Neural crest cell (in vitro differentiated cells): Measurements from ENCODE around the gene MAP4K4. TPM values are rescaled to one million over a fixed set of nuclear protein-coding genes. Genes with fewer than 3 reads are reported as not detected.

Experiments used
- DNase-seq: peaks from one replicate; pipeline ENCODE4 v3.0.0; 2021; ENCODE audit warnings: low read depth, mixed read lengths, low spot score
- H3K27ac Mint-ChIP-seq: one replicate; pipeline ENCODE4 v1.8.0; 2021; ENCODE audit warnings: mild to moderate bottlenecking, mixed read lengths; ENCODE audit not compliant: unreplicated experiment
- H3K27me3 Mint-ChIP-seq: 2 replicates; pipeline ENCODE4 v1.8.0; 2021; ENCODE audit warnings: low read depth, mild to moderate bottlenecking, mixed read lengths
- H3K36me3 Mint-ChIP-seq: 2 replicates; pipeline ENCODE4 v1.8.0; 2021; ENCODE audit warnings: low read depth, mild to moderate bottlenecking, mixed read lengths
- H3K4me1 Mint-ChIP-seq: 2 replicates; pipeline ENCODE4 v1.8.0; 2021; ENCODE audit warnings: mixed read lengths
- H3K4me3 Mint-ChIP-seq: one replicate; pipeline ENCODE4 v1.8.0; 2021; ENCODE audit warnings: mild to moderate bottlenecking, mixed read lengths
- H3K9me3 Mint-ChIP-seq: 2 replicates; pipeline ENCODE4 v1.8.0; 2021; ENCODE audit warnings: mixed read lengths
- long read RNA-seq: library from polyadenylated mRNA; unstranded; transcript quantifications from one replicate; pipeline ENCODE4 v2.0.0, GENCODE V29; 2020
- total RNA-seq: library from RNA; stranded (reverse); gene quantifications from 2 replicates; pipeline ENCODE4 v1.2.1, GENCODE V29; 2021
- TF ChIP-seq, protein P1 (sequence below): fragments of 200-600 bp; sonication (generic); conservative IDR thresholded peaks from 2 replicates; pipeline ENCODE4 v1.5.0; 2021; ENCODE audit warnings: antibody characterized with exemption, mild to moderate bottlenecking

MAP4K4 gene
- total RNA-seq, result 209 and 212 TPM in 2 replicates
- long read RNA-seq, partial matches to known transcripts, result 22 of 53 reads
- long read RNA-seq, other reads (novel, unspliced or antisense), result 31 of 53 reads

DNA sequence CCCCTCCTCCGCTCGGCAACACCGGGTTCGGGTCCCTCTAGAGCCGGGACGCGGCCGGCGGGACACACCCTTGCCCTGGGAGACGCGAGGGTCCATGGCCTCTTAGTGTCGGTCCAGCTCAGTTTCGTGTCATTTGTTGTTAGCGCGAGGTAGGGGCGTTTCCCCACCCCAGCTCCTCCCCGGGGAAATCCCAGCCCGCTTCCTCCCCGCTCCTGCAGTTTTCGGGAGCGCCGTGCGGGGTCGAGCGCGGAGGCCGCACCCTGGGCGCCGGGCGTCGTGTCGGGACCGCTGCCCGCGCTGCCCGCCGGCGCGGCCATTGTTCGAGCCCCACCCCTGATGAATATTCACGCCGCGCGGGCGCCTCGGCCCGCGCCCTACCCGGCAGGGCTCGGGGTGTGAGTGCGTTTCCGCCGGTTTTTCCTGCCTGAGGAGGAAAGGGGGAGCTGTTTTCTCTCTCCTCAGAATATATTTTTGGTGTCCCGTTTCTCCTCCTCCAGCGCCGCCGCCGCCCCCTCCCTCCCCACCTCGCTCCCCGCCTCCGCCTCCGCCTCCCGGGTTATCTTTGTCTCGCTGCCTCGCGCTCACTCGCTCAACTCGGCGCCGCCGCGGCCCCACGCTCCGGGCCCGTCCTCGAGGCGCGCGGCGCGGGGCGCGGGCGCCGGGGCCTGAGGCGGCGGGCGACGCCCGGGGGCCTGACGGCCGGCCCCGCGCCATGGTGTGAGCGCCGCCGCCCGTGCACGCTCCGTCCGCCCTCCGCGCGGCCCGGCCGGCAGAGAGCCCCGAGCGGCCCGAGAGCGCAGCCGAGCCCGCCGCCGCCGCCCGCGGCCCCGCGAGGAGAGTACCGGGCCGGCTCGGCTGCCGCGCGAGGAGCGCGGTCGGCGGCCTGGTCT lies at the start of gene MAP4K4:
Gene MAP4K4, plus strand, starts transcription at position 584 of the 890 bp plus-strand sequence. CDS start 374 bp downstream, outside the sequence.
- peaks cover 8% of the 10 kb centered on the region for H3K4me1 Mint-ChIP-seq
- peak; percentile 61 for DNase-seq
- peak within 1 kb of the TSS; percentile 82 for H3K27ac Mint-ChIP-seq
- peaks cover 7% of the 10 kb centered on the region for H3K36me3 Mint-ChIP-seq
- H3K27me3 Mint-ChIP-seq, result peaks cover 13% of the 10 kb centered on the region
- TF ChIP-seq, protein P1, sequence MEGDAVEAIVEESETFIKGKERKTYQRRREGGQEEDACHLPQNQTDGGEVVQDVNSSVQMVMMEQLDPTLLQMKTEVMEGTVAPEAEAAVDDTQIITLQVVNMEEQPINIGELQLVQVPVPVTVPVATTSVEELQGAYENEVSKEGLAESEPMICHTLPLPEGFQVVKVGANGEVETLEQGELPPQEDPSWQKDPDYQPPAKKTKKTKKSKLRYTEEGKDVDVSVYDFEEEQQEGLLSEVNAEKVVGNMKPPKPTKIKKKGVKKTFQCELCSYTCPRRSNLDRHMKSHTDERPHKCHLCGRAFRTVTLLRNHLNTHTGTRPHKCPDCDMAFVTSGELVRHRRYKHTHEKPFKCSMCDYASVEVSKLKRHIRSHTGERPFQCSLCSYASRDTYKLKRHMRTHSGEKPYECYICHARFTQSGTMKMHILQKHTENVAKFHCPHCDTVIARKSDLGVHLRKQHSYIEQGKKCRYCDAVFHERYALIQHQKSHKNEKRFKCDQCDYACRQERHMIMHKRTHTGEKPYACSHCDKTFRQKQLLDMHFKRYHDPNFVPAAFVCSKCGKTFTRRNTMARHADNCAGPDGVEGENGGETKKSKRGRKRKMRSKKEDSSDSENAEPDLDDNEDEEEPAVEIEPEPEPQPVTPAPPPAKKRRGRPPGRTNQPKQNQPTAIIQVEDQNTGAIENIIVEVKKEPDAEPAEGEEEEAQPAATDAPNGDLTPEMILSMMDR, result peak; percentile 41
- H3K9me3 Mint-ChIP-seq, result peaks cover 3% of the 10 kb centered on the region
- peak within 1 kb of the TSS; percentile 94 for H3K4me3 Mint-ChIP-seq

DNA sequence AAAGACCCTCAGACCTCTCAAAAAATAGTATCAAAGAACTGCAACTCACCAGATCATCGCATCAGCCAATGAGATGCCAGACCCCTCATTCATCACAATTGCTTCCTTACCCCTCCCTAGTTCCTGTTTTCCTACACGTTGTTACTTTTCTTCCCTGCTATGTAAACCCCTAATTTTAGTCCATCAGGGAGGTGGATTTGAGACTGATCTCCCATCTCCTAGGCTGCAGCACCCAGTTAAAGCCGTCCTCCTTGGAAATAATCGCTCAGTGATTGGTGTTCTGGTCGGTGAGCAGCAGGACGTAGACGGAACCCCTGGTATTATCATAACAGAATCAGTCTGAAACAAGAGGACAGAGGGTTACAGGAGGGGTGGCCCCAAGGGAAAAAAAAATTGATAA lies 44.0 kb upstream of the MAP4K4 start:
- peaks cover 5% of the 10 kb centered on the region for H3K9me3 Mint-ChIP-seq
- H3K4me1 Mint-ChIP-seq, result no peaks in the 10 kb centered on the region
- TF ChIP-seq, protein P1, result no peak
- DNase-seq, result no peak
- no peak overlapping the region for H3K4me3 Mint-ChIP-seq
- peaks cover 3% of the 10 kb centered on the region for H3K36me3 Mint-ChIP-seq
- no peaks in the 10 kb centered on the region for H3K27me3 Mint-ChIP-seq
- H3K27ac Mint-ChIP-seq, result no peak overlapping the region

DNA sequence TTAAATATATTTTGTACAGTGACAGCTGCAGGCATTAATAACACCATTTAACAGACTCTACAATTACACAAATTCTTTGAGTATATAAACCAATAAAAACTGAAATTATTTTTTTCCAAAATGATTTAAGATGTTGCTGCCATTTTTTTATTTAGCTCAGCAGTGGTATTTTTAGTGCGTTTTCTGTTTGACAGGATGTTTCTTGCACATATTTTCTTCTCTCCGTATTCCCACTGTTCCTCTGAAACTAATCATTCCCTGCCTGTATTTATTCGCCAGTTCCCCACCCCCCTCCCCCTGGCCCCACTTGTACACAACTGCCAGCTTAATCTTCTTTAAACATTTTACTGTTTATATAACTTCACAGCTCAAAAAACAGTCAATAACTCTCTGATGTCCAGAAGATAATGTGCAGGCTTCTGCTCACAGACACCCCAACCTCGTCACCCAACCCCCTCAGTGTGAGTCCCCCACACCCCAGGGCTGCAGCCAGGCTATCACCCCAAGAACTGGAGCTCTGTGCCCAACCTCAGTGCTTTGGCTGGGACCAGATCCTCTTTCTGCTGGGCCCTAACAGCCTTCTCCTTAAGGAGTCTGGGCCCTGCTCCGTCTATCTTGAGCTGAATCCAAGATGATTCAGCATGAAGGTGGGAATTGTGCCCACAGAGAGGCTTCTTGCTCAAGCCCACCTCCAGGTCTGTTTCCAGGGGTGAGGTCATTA lies 41.6 kb upstream of the MAP4K4 start:
- Mint-ChIP-seq H3K36me3 (peaks cover 3% of the 10 kb centered on the region), H3K27me3 (no peaks in the 10 kb centered on the region), H3K4me3 (no peak overlapping the region), H3K9me3 (peaks cover 2% of the 10 kb centered on the region), H3K27ac (no peak overlapping the region), H3K4me1 (no peaks in the 10 kb centered on the region)
- no peak for DNase-seq
- TF ChIP-seq, protein P1, result no peak

DNA sequence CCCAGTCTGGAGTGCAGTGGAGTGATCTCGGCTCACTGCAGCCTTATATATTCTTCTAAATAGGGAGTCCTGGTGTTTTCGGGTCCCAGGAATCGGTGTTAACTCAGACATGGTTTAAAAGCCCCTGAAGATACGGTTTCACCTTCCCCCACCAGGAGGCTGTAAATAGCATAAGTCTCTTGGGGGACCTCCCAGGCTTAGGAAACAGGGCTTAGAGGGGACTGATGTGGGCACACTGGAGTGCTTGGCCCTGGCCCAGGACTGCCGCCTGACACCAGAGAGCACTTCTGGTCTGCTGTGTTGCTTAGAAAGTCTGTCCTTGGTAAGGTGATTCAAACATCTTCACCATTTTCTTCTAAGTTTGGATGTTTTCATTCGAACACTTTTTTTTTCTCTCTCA lies 39.7 kb upstream of the MAP4K4 start:
- H3K4me1 Mint-ChIP-seq, result no peaks in the 10 kb centered on the region
- H3K9me3 Mint-ChIP-seq, result peaks cover 2% of the 10 kb centered on the region
- no peak overlapping the region for H3K4me3 Mint-ChIP-seq
- TF ChIP-seq, protein P1, result no peak
- no peak for DNase-seq
- H3K36me3 Mint-ChIP-seq, result peaks cover 3% of the 10 kb centered on the region
- H3K27ac Mint-ChIP-seq, result no peak overlapping the region
- H3K27me3 Mint-ChIP-seq, result no peaks in the 10 kb centered on the region

DNA sequence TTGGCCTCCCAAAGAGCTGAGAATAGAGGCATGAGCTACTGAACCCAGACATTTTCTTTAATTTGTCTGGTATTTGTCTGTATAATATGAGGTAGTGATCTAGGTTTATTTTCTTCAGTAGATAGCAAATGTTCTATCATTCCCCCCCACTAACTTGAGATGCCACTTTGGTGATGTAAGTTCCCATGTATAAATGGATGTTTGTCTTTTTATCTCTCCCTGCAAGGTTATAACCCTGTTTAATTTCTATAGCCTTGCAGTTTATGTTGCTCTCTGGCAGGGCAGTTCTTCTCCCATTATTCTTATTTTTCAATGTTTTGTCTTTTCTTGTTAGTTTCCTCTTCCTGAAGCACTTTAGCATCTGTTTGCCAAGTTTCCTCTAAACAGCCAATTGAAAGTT lies 39.1 kb upstream of the MAP4K4 start:
- no peak overlapping the region for H3K27ac Mint-ChIP-seq
- H3K27me3 Mint-ChIP-seq, result no peaks in the 10 kb centered on the region
- TF ChIP-seq, protein P1, result no peak
- peaks cover 2% of the 10 kb centered on the region for H3K9me3 Mint-ChIP-seq
- peaks cover 2% of the 10 kb centered on the region for H3K36me3 Mint-ChIP-seq
- no peaks in the 10 kb centered on the region for H3K4me1 Mint-ChIP-seq
- no peak for DNase-seq
- no peak overlapping the region for H3K4me3 Mint-ChIP-seq
